Smooth muscle cell of trachea (primary cell): Measurements from ENCODE around the gene ZNF594. TPM values are rescaled to one million over a fixed set of nuclear protein-coding genes. Genes with fewer than 3 reads are reported as not detected.

Experiments
- total RNA-seq: library from RNA; depleted of rRNA; stranded (reverse); fragments of >200 nt; gene quantifications from 2 replicates; pipeline ENCODE4 v1.2.1, GENCODE V29; 2014

Gene ZNF594
- 12.9 and 13.1 TPM in 2 replicates for total RNA-seq

DNA sequence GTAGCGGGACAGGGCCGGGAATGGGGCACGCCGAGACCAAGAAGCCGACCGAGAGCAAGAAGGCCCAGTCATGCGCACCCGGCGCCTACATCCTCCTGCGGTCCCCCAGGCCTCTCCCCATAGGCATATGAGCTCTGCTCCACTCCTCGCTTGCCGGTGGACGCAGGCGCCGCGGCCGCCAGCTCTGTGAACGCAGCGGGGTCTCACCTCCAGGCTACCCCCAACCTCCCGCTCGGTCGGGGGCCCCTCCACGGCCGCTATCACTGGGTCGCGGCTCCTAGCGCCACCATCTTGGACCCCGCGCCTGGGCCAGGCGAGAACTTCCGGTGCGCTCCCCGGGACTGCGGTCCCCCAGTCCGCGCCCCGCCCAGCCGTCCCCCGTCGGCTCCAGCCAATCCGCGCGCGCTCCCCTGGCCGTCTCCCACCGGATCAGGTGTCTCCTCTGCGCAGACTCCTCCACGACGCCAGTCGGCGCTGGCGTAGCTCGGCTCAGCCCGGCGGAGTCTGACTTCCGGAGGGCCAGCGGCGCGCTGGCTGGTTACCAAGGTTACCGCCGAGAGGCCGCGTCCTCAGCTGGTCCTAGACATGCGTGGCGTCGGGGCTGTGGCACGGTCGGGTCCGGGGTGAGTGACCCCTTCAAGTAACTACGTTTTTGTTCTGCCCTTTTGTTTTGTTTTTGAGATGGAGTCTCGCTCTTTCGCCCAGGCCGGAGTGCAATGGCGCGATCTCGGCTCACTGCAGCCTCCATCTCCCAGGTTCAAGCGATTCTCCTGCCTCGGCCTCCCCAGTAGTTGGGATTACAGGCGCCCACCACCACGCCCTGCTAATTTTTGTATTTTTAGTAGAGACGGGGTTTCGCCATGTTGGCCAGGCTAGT lies at the start of gene ZNF594:
TSS of gene ZNF594 (minus strand) at position 328 of the 877 bp plus-strand sequence. CDS start 7,612 bp downstream, outside the sequence.

DNA sequence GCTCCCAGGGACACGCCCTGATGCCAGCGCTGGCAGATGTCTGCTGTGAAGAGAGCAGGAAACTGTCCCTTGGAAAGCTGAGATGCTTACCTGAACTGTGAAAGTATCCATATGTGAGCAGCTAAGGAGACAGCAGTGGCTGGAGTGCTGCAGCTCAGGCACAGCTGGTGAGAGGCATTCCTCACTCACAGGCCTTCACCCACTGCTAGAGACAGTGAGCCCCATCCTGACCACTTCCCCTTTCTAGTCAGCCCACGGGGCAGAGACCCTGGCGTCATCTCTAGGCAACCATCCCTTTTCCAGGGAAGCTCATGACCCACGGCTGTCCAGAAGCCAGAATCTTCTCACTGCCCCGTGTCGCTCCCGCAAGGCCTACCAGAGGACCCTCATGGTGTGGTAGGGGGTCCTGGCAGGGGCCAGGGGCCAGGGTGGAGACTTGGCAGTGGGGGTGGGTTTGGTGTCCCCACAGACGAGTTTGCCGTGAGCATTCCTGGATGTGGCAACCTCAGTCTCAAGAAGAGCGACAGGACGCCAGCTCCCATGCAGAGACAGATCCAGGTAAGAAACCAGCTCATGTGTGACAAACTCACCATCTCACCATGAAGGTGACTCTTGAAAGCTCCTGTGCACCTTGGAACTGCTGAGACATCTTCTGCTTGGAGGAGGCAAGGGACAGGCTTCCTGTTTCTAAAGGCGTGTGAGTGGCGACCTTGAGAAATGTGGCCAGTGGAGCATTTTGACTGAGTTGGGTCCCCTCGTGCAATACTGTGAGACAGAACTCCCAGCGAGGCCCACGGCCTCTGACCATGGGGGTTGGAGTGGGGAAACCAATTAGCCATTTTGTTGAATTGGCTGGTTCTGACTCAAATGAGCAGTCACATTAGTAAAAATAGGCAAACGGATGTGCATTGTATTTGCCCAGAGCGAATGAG lies 43.2 kb upstream of the ZNF594 start, which contains the start of gene SCIMP:
TSS of gene SCIMP (minus strand) at position 216 of the 932 bp plus-strand sequence. CDS start at position 111, 105 bp downstream.

Other genes starting within 250 kb of the ZNF594 start
- 605 and 662 TPM in 2 replicates for gene PFN1, start 243.3 kb downstream of the ZNF594 start, total RNA-seq
- gene ENO3, start 240.7 kb downstream of the ZNF594 start, total RNA-seq: 2.3 and 3.6 TPM in 2 replicates
- gene SPAG7, start 224.1 kb downstream of the ZNF594 start, total RNA-seq: 43.2 and 56.1 TPM in 2 replicates
- 16.7 and 20.3 TPM in 2 replicates for gene CAMTA2, start 204.2 kb downstream of the ZNF594 start, total RNA-seq
- gene INCA1, start 194.3 kb downstream of the ZNF594 start, total RNA-seq: 0.66 TPM in 1 of 2 replicates, not detected in the other
- gene KIF1C, start 193.9 kb downstream of the ZNF594 start, total RNA-seq: 65.3 and 110 TPM in 2 replicates
- gene SLC52A1, start 156.4 kb downstream of the ZNF594 start, total RNA-seq: under 0.01 TPM in 1 of 2 replicates, not detected in the other
- gene ZFP3, start 113.4 kb downstream of the ZNF594 start, total RNA-seq: 1.5 and 1.9 TPM in 2 replicates
- gene ZNF232, start 80.0 kb downstream of the ZNF594 start, total RNA-seq: 6.8 and 7.8 TPM in 2 replicates
- under 0.01 TPM in 1 of 2 replicates, not detected in the other for gene USP6, start 75.8 kb downstream of the ZNF594 start, total RNA-seq
- not detected in 2 replicates for gene SCIMP, start 43.0 kb upstream of the ZNF594 start, total RNA-seq
- 54.0 and 59.9 TPM in 2 replicates for gene RABEP1, start 90.4 kb upstream of the ZNF594 start, total RNA-seq
- 55.1 and 84.5 TPM in 2 replicates for gene NUP88, start 227.8 kb upstream of the ZNF594 start, total RNA-seq
- 25.8 and 45.1 TPM in 2 replicates for gene RPAIN, start 228.3 kb upstream of the ZNF594 start, total RNA-seq
- gene C1QBP, start 247.3 kb upstream of the ZNF594 start, total RNA-seq: 124 and 259 TPM in 2 replicates